HepG2 (cell line): ENCODE measurements around the gene NUDT7. TPM values are rescaled to one million over a fixed set of nuclear protein-coding genes. Genes with fewer than 3 reads are reported as not detected.

Source experiments
- ATAC-seq: fragments of 200-7000 bp; cut with Tn5 transposase; 3 replicates; pipeline ENCODE4 v1.9.1; 2020; ENCODE audit warnings: mild to moderate bottlenecking, moderate library complexity
- BruUV-seq: library from RNA; stranded (reverse); fragments of 400-500 nt; replicated peaks from 2 replicates; lab custom pipeline; 2021; lab: Mats Ljungman, UMichigan
- CTCF ChIA-PET: fragments of 300-600 bp; formaldehyde crosslinking; extraction: SDS; loops from one replicate; lab custom pipeline; 2021; ENCODE audit warnings: low total read pairs, inconsistent platforms, low intra/inter-chr PET ratio; lab: Yijun Ruan, JAX
- POLR2A ChIA-PET: fragments of 350-600 bp; sonication (Branson Sonifier 250); formaldehyde crosslinking; loops from one replicate; lab custom pipeline; 2020; ENCODE audit warnings: antibody characterized with exemption, inconsistent platforms; lab: Yijun Ruan, JAX
- DNase-seq: peaks from one replicate; pipeline ENCODE4 v3.0.0-alpha.2; 2015; ENCODE audit warnings: low spot score
- FAIRE-seq: peaks from 3 replicates; lab custom pipeline; 2011; peaks lifted over from hg19 to GRCh38; lab: Jason Lieb, UNC
- H2AFZ ChIP-seq: one replicate; pipeline ENCODE4 v1.6.1; 2011; ENCODE audit warnings: low read length, inconsistent platforms
- H3K27ac ChIP-seq: fragments of 300-600 bp; 3 replicates; pipeline ENCODE4 v1.8.0; 2011; ENCODE audit warnings: mixed run types, mild to moderate bottlenecking, mixed read lengths, low read length, inconsistent platforms; ENCODE audit not compliant: insufficient read depth; ENCODE audit errors: extremely low read length
- H3K27me3 ChIP-seq, 2 experiments: fragments of 200-600 bp in 1 of 2; 2 replicates in 1 of 2; 3 replicates in 1 of 2; pipeline versions ENCODE4 v1.6.0 to v1.8.0; 2011; ENCODE audit warnings: low read length in 2 of 2, mild to moderate bottlenecking in 2 of 2, moderate library complexity in 2 of 2, inconsistent platforms in 1 of 2; ENCODE audit not compliant: insufficient read depth in 2 of 2, control insufficient read depth in 1 of 2
- H3K36me3 ChIP-seq, 2 experiments: fragments of 200-600 bp in 1 of 2; replicated peaks in 1 of 2; 2 replicates in 1 of 2; 3 replicates in 1 of 2; pipeline versions ENCODE4 v1.5.1 to v1.8.0; 2011; ENCODE audit warnings: low read length in 2 of 2, inconsistent platforms in 1 of 2; ENCODE audit not compliant: insufficient read depth in 2 of 2, control insufficient read depth in 1 of 2
- H3K4me1 ChIP-seq: 2 replicates; pipeline ENCODE4 v1.5.1; 2012; ENCODE audit warnings: low read length, inconsistent platforms; ENCODE audit not compliant: insufficient read depth
- H3K4me2 ChIP-seq: 2 replicates; pipeline ENCODE4 v1.6.0; 2011; ENCODE audit warnings: low read depth, low read length, inconsistent platforms
- H3K4me3 ChIP-seq, 3 experiments: fragments of 200-600 bp in 1 of 3; sonication (generic), shearing (Covaris generic) in 1 of 3; replicated peaks in 1 of 3; 2 replicates each; pipeline ENCODE4 v1.5.1; 2011 to 2016; ENCODE audit warnings: low read length in 3 of 3, inconsistent platforms in 2 of 3, low read depth in 2 of 3, mild to moderate bottlenecking in 2 of 3, control low read depth in 1 of 3, mixed read lengths in 1 of 3; ENCODE audit not compliant: insufficient read depth in 1 of 3
- H3K79me2 ChIP-seq: one replicate; pipeline ENCODE4 v1.6.1; 2011; ENCODE audit warnings: low read length, inconsistent platforms; ENCODE audit not compliant: insufficient read depth
- H3K9ac ChIP-seq: 2 replicates; pipeline ENCODE4 v1.6.0; 2011; ENCODE audit warnings: mild to moderate bottlenecking, low read depth, low read length, inconsistent platforms; ENCODE audit not compliant: insufficient read depth
- H3K9me3 ChIP-seq: 2 replicates; pipeline ENCODE4 v1.5.1; 2012; ENCODE audit warnings: mild to moderate bottlenecking, low read length
- H4K20me1 ChIP-seq: 2 replicates; pipeline ENCODE4 v1.6.0; 2011; ENCODE audit warnings: inconsistent platforms, mild to moderate bottlenecking, low read length, moderate library complexity; ENCODE audit not compliant: insufficient read depth
- ETV5 ChIP-seq: IDR thresholded peaks from 2 replicates; pipeline ENCODE4 v1.6.1; 2018; ENCODE audit warnings: missing biosample characterization, missing genetic modification reagents, inconsistent platforms, borderline replicate concordance
- KDM1A ChIP-seq: IDR thresholded peaks from 2 replicates; pipeline ENCODE4 v1.6.1; 2016; ENCODE audit warnings: missing compliant biosample characterization
- MTF1 ChIP-seq: sonication (generic); formaldehyde crosslinking; IDR thresholded peaks from 2 replicates; pipeline ENCODE4 v1.5.0; 2020; ENCODE audit warnings: missing genetic modification reagents
- MZF1 ChIP-seq: sonication (generic); formaldehyde crosslinking; IDR thresholded peaks from 2 replicates; pipeline ENCODE4 v1.8.1; 2023; ENCODE audit warnings: mild to moderate bottlenecking, missing genetic modification reagents, borderline replicate concordance
- SAFB2 ChIP-seq: sonication (generic); formaldehyde crosslinking; IDR thresholded peaks from 2 replicates; pipeline ENCODE4 v1.5.1; 2020; ENCODE audit warnings: missing genetic modification reagents, low read depth, mild to moderate bottlenecking, borderline replicate concordance
- SMARCE1 ChIP-seq: fragments of 450-650 bp; IDR thresholded peaks from 2 replicates; pipeline ENCODE4 v1.6.1; 2017; ENCODE audit warnings: borderline replicate concordance
- TAF15 ChIP-seq: fragments of 200-400 bp; formaldehyde crosslinking; IDR thresholded peaks from one replicate; pipeline ENCODE4 v1.6.1; 2018; ENCODE audit warnings: mild to moderate bottlenecking, low read depth, low read length; ENCODE audit not compliant: poor library complexity, severe bottlenecking
- TIGD3 ChIP-seq: sonication (generic); formaldehyde crosslinking; IDR thresholded peaks from 2 replicates; pipeline ENCODE4 v1.5.1; 2020; ENCODE audit warnings: mild to moderate bottlenecking, missing genetic modification reagents, borderline replicate concordance
- ZC3H13 ChIP-seq: sonication (generic); formaldehyde crosslinking; IDR thresholded peaks from 2 replicates; pipeline ENCODE4 v1.8.1; 2023; ENCODE audit warnings: mild to moderate bottlenecking, missing genetic modification reagents, moderate library complexity
- ZNF138 ChIP-seq: sonication (generic); formaldehyde crosslinking; IDR thresholded peaks from 2 replicates; pipeline ENCODE4 v1.5.0; 2020; ENCODE audit warnings: mild to moderate bottlenecking, low read depth, missing genetic modification reagents
- ZNF30 ChIP-seq: sonication (generic); formaldehyde crosslinking; IDR thresholded peaks from 2 replicates; pipeline ENCODE4 v1.5.0; 2020; ENCODE audit warnings: mild to moderate bottlenecking, missing genetic modification reagents
- ZNF451 ChIP-seq: sonication (generic); formaldehyde crosslinking; IDR thresholded peaks from 2 replicates; pipeline ENCODE4 v1.5.0; 2020; ENCODE audit warnings: mild to moderate bottlenecking, missing genetic modification reagents
- ZNF709 ChIP-seq: sonication (generic); formaldehyde crosslinking; IDR thresholded peaks from 2 replicates; pipeline ENCODE4 v1.5.0; 2020; ENCODE audit warnings: mild to moderate bottlenecking, missing genetic modification reagents
- WGBS: methylation state at CpG from one replicate; pipeline ENCODE4 v1.1.6; 2017; ENCODE audit warnings: low lambda C conversion rate; 5-methylcytosine and 5-hydroxymethylcytosine counted together
- in situ Hi-C: cut with HindIII; loops from 2 replicates; pipeline ENCODE4 v1.10.0; 2017; ENCODE audit warnings: low pct_unique_long_range_greater_than_20kb; ENCODE audit not compliant: extremely low pct_ligation_motif_present
- intact Hi-C: fragments of 100-400 bp; cut with micrococcal nuclease; formaldehyde crosslinking; loops from one replicate; pipeline ENCODE4 v1.10.0; 2022; ENCODE audit not compliant: unreplicated experiment
- polyA plus RNA-seq, 8 experiments: library from polyadenylated mRNA; depleted of rRNA in 3 of 8; stranded (reverse) in 7 of 8; unstranded in 1 of 8; fragments of >200 nt; fragmentation: Illumina TruSeq in 4 of 8; extraction: Trizol in 4 of 8; gene quantifications; 2 replicates each; pipeline versions ENCODE4 v1.2.1 to v1.2.3, GENCODE V29; 2011 to 2016; ENCODE audit warnings: low read depth in 4 of 8, missing spikeins in 1 of 8, mixed read lengths in 1 of 8; ENCODE audit not compliant: insufficient read depth in 1 of 8
- total RNA-seq, 5 experiments: library from RNA; depleted of rRNA; stranded (reverse); fragments of >200 nt; fragmentation: Illumina TruSeq; extraction: Trizol; gene quantifications; 2 replicates each; pipeline ENCODE4 v1.2.3, GENCODE V29; 2016; ENCODE audit warnings: low read depth in 1 of 5
- TF ChIP-seq, protein P1 (sequence below): sonication (generic); formaldehyde crosslinking; IDR thresholded peaks from 2 replicates; pipeline ENCODE4 v1.4.0; 2020; ENCODE audit warnings: missing genetic modification reagents, borderline replicate concordance
- TF ChIP-seq, protein P2 (sequence below): sonication (generic); formaldehyde crosslinking; IDR thresholded peaks from 2 replicates; pipeline ENCODE4 v1.4.0; 2020; ENCODE audit warnings: low read depth, mild to moderate bottlenecking, missing genetic modification reagents
- TF ChIP-seq, protein P3 (sequence below): sonication (generic); formaldehyde crosslinking; IDR thresholded peaks from 2 replicates; pipeline ENCODE4 v1.4.0; 2020; ENCODE audit warnings: missing genetic modification reagents
- TF ChIP-seq, protein P4 (sequence below): sonication (generic); formaldehyde crosslinking; IDR thresholded peaks from 2 replicates; pipeline ENCODE4 v1.8.1; 2022; ENCODE audit warnings: mild to moderate bottlenecking, missing genetic modification reagents

NUDT7 gene
- total and polyA plus RNA-seq, 2 of the 13 experiments (the other 11 are each of a cell fraction or from before 2014, with no cell fraction given) = 14.3 to 23.9 TPM

- POLR2A ChIA-PET = no interaction called here
- no peaks in the 10 kb centered on the region for H3K79me2 ChIP-seq
- H2AFZ ChIP-seq = no peak overlapping the region
- H3K4me1 ChIP-seq = peaks cover 10% of the 10 kb centered on the region; the same call in 1 of the 2 replicates
- no peak for ATAC-seq
- CTCF ChIA-PET = no interaction called here
- in situ Hi-C loops (no loop called here), intact Hi-C loops (no loop called here)
- H3K9me3 ChIP-seq = no peaks in the 10 kb centered on the region
- H3K36me3 ChIP-seq = no peaks in the 10 kb centered on the region
- FAIRE-seq = no peak
- H3K27ac ChIP-seq = no peak overlapping the region
- no peaks in the 10 kb centered on the region for H4K20me1 ChIP-seq
- no peak overlapping the region for H3K4me2 ChIP-seq
- no peak for DNase-seq
- TF ChIP-seq, protein P1, sequence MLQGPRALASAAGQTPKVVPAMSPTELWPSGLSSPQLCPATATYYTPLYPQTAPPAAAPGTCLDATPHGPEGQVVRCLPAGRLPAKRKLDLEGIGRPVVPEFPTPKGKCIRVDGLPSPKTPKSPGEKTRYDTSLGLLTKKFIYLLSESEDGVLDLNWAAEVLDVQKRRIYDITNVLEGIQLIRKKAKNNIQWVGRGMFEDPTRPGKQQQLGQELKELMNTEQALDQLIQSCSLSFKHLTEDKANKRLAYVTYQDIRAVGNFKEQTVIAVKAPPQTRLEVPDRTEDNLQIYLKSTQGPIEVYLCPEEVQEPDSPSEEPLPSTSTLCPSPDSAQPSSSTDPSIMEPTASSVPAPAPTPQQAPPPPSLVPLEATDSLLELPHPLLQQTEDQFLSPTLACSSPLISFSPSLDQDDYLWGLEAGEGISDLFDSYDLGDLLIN (CRISPR knock-in tag) = no peak
- TF ChIP-seq MTF1 (no peak), ZNF451 (CRISPR knock-in tag) (no peak), SAFB2 (CRISPR knock-in tag) (no peak), ZNF709 (CRISPR knock-in tag) (no peak), ZNF138 (CRISPR knock-in tag) (no peak), TIGD3 (CRISPR knock-in tag) (no peak), SMARCE1 (no peak), ETV5 (CRISPR knock-in tag) (no peak), MZF1 (no peak), TAF15 (no peak), KDM1A (CRISPR knock-in tag) (no peak), ZNF30 (CRISPR knock-in tag) (no peak), ZC3H13 (CRISPR knock-in tag) (no peak)
- TF ChIP-seq, protein P2, sequence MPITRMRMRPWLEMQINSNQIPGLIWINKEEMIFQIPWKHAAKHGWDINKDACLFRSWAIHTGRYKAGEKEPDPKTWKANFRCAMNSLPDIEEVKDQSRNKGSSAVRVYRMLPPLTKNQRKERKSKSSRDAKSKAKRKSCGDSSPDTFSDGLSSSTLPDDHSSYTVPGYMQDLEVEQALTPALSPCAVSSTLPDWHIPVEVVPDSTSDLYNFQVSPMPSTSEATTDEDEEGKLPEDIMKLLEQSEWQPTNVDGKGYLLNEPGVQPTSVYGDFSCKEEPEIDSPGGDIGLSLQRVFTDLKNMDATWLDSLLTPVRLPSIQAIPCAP (CRISPR knock-in tag) = no peak
- TF ChIP-seq, protein P3, sequence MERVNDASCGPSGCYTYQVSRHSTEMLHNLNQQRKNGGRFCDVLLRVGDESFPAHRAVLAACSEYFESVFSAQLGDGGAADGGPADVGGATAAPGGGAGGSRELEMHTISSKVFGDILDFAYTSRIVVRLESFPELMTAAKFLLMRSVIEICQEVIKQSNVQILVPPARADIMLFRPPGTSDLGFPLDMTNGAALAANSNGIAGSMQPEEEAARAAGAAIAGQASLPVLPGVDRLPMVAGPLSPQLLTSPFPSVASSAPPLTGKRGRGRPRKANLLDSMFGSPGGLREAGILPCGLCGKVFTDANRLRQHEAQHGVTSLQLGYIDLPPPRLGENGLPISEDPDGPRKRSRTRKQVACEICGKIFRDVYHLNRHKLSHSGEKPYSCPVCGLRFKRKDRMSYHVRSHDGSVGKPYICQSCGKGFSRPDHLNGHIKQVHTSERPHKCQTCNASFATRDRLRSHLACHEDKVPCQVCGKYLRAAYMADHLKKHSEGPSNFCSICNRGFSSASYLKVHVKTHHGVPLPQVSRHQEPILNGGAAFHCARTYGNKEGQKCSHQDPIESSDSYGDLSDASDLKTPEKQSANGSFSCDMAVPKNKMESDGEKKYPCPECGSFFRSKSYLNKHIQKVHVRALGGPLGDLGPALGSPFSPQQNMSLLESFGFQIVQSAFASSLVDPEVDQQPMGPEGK (CRISPR knock-in tag) = no peak
- TF ChIP-seq, protein P4, sequence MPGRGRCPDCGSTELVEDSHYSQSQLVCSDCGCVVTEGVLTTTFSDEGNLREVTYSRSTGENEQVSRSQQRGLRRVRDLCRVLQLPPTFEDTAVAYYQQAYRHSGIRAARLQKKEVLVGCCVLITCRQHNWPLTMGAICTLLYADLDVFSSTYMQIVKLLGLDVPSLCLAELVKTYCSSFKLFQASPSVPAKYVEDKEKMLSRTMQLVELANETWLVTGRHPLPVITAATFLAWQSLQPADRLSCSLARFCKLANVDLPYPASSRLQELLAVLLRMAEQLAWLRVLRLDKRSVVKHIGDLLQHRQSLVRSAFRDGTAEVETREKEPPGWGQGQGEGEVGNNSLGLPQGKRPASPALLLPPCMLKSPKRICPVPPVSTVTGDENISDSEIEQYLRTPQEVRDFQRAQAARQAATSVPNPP (CRISPR knock-in tag) = no peak
- no peak overlapping the region for H3K4me3 ChIP-seq
- 28% methylated on average over 5 of the region's 5 CpGs for WGBS
- no TSS peak for BruUV-seq
- H3K27me3 ChIP-seq = no peaks in the 10 kb centered on the region
- no peak overlapping the region for H3K9ac ChIP-seq
Observed at GRCh38 chr16:77715145-77715544, 7.2 kb upstream of the NUDT7 start.
